ENCODE results near the gene UCMA. TPM values are rescaled to one million over a fixed set of nuclear protein-coding genes. Genes with fewer than 3 reads are reported as not detected.
"Not testable (repeated sequence)": the region's sequence is repeated elsewhere in the genome, so short reads cannot be mapped to it uniquely, and the experiment has no call there.

Gene UCMA
- total and polyA plus RNA-seq, 2 of the 4 experiments (the other 2 are of a cell fraction): not detected

- H3K4me2 ChIP-seq (ENCODE audit: low read depth, low read length); ATAC-seq (ENCODE audit: low read depth); in situ Hi-C loops (cut with MboI; ENCODE audit: low sequenced_read_pairs); H3K4me3 ChIP-seq (ENCODE audit: insufficient read depth, low read depth, low read length); BruUV-seq (replicated peaks); H3K27me3 ChIP-seq (ENCODE audit: control insufficient read depth, insufficient read depth, low read length); H2BK15ac ChIP-seq (ENCODE audit: low read depth, low read length); H3K9me3 ChIP-seq (ENCODE audit: control insufficient read depth, insufficient read depth, low read length); H4K5ac ChIP-seq (ENCODE audit: low read depth, low read length); H2AFZ ChIP-seq (replicated peaks; ENCODE audit: low read length, poor library complexity); H2BK5ac ChIP-seq (ENCODE audit: low read depth, low read length, poor library complexity, severe bottlenecking); H4K91ac ChIP-seq (ENCODE audit: insufficient read depth, low read depth, low read length); H4K20me1 ChIP-seq (ENCODE audit: insufficient read depth, low read length); intact Hi-C loops (cut with micrococcal nuclease); H3K23ac ChIP-seq (ENCODE audit: low read depth, low read length); DNase-seq; H2BK120ac ChIP-seq (ENCODE audit: low read depth, low read length); H3K27ac ChIP-seq (ENCODE audit: insufficient read depth, low read length); dilution Hi-C loops (cut with HindIII; ENCODE audit: low sequenced_read_pairs, unreplicated experiment); H2AK9ac ChIP-seq (replicated peaks; ENCODE audit: low read depth, low read length, poor library complexity); H3K79me1 ChIP-seq (ENCODE audit: low read depth in 1 of 2, low read length in 2 of 2); H3K9ac ChIP-seq (ENCODE audit: low read depth, low read length); H3K4ac ChIP-seq (ENCODE audit: low read depth, low read length); H4K8ac ChIP-seq (ENCODE audit: low read depth in 2 of 2, low read length in 2 of 2); H2BK20ac ChIP-seq (ENCODE audit: low read depth, low read length); CTCF ChIA-PET; H3K56ac ChIP-seq (ENCODE audit: extremely low read depth, insufficient read depth, low read length); POLR2A ChIA-PET (ENCODE audit: unreplicated experiment); H3K4me1 ChIP-seq (ENCODE audit: control insufficient read depth, insufficient read depth, low read length); H3K36me3 ChIP-seq (ENCODE audit: control insufficient read depth, insufficient read depth, low read length); H3K9me1 ChIP-seq (ENCODE audit: insufficient read depth, low read length); H3K18ac ChIP-seq (ENCODE audit: low read depth, low read length); H3K14ac ChIP-seq (replicated peaks; ENCODE audit: low read depth, low read length); H2AK5ac ChIP-seq (ENCODE audit: low read depth, low read length): not testable (repeated sequence)
- WGBS, 2 experiments (ENCODE audit: extremely low coverage in 2 of 2, insufficient read length in 1 of 2): no CpG with 5 or more reads among the region's 5 CpGs
Observed at GRCh38 chr10:13242260-13242659, 8.1 kb upstream of the UCMA start.
